PC-3 (cell line): Measurements from ENCODE around the gene IL1RN. TPM values are rescaled to one million over a fixed set of nuclear protein-coding genes. Genes with fewer than 3 reads are reported as not detected.

ENCODE experiments used
- ATAC-seq: fragments of 200-7000 bp; cut with Tn5 transposase; 2 replicates; pipeline ENCODE4 v1.9.1; 2020; ENCODE audit warnings: mild to moderate bottlenecking, moderate library complexity
- BruUV-seq: library from RNA; stranded (reverse); fragments of 400-500 nt; replicated peaks from 2 replicates; lab custom pipeline; 2021; lab: Mats Ljungman, UMichigan
- CTCF ChIA-PET: fragments of 300-600 bp; sonication (Branson Sonifier 250); formaldehyde crosslinking; loops from one replicate; lab custom pipeline; 2022; ENCODE audit warnings: antibody characterized with exemption; lab: Charles Lee
- POLR2A ChIA-PET: fragments of 300-600 bp; sonication (Branson Sonifier 250); formaldehyde crosslinking; loops from one replicate; lab custom pipeline; 2022; ENCODE audit warnings: antibody characterized with exemption; ENCODE audit not compliant: unreplicated experiment; lab: Charles Lee
- DNase-seq: peaks from one replicate; pipeline ENCODE4 v3.0.0-alpha.2; 2015
- H2AFZ ChIP-seq: fragments of 300-600 bp; sonication (generic); 2 replicates; pipeline ENCODE4 v1.6.0; 2016; ENCODE audit warnings: antibody characterized with exemption, low read length
- H3F3A ChIP-seq: fragments of 300-600 bp; sonication (generic); one replicate; pipeline ENCODE4 v1.6.0; 2017; ENCODE audit warnings: antibody characterized with exemption, low read length, control low read depth, mild to moderate bottlenecking; ENCODE audit not compliant: unreplicated experiment
- H3K27ac ChIP-seq: fragments of 300-600 bp; sonication (generic); 2 replicates; pipeline ENCODE4 v1.5.1; 2016; ENCODE audit warnings: mild to moderate bottlenecking, low read length
- H3K27me3 ChIP-seq: fragments of 300-600 bp; sonication (generic); 2 replicates; pipeline ENCODE4 v1.6.1; 2016; ENCODE audit warnings: low read length, mixed read lengths
- H3K36me3 ChIP-seq: fragments of 300-600 bp; sonication (generic); 2 replicates; pipeline ENCODE4 v1.6.1; 2016; ENCODE audit warnings: low read depth, mixed run types, low read length, mixed read lengths
- H3K4me1 ChIP-seq: fragments of 300-600 bp; sonication (generic); 2 replicates; pipeline ENCODE4 v1.5.1; 2016; ENCODE audit warnings: low read length; ENCODE audit not compliant: insufficient read depth
- H3K4me2 ChIP-seq: fragments of 300-600 bp; sonication (generic); 2 replicates; pipeline ENCODE4 v1.6.0; 2016; ENCODE audit warnings: low read length
- H3K4me3 ChIP-seq: fragments of 300-600 bp; sonication (generic); 2 replicates; pipeline ENCODE4 v1.5.1; 2016; ENCODE audit warnings: mild to moderate bottlenecking, low read length, mixed read lengths
- H3K79me2 ChIP-seq: fragments of 300-600 bp; sonication (generic); 2 replicates; pipeline ENCODE4 v1.6.1; 2017; ENCODE audit warnings: low read length, mixed read lengths
- H3K9ac ChIP-seq: fragments of 300-600 bp; sonication (generic); 2 replicates; pipeline ENCODE4 v1.6.0; 2016; ENCODE audit warnings: mild to moderate bottlenecking, low read length
- H3K9me2 ChIP-seq: fragments of 300-600 bp; sonication (generic); replicated peaks from 2 replicates; pipeline ENCODE4 v1.6.1; 2016; ENCODE audit warnings: mixed run types, low read length, mixed read lengths
- H3K9me3 ChIP-seq: fragments of 300-600 bp; sonication (generic); 2 replicates; pipeline ENCODE4 v1.6.1; 2016; ENCODE audit warnings: low read length, mixed read lengths
- H4K20me1 ChIP-seq: fragments of 300-600 bp; sonication (generic); 2 replicates; pipeline ENCODE4 v1.6.1; 2016; ENCODE audit warnings: low read length, mixed read lengths
- CTCF ChIP-seq: fragments of 300-600 bp; sonication (generic); conservative IDR thresholded peaks from 2 replicates; pipeline ENCODE4 v1.5.1; 2017; ENCODE audit warnings: antibody characterized with exemption, low read depth, mild to moderate bottlenecking, low read length
- EZH2 ChIP-seq: fragments of 300-600 bp; sonication (generic); IDR thresholded peaks from one replicate; pipeline ENCODE4 v1.6.1; 2017; ENCODE audit warnings: antibody characterized with exemption, mild to moderate bottlenecking, low read length; ENCODE audit not compliant: unreplicated experiment
- EZH2phosphoT487 ChIP-seq: fragments of 300-600 bp; sonication (generic); IDR thresholded peaks from 2 replicates; pipeline ENCODE4 v1.6.1; 2018; ENCODE audit warnings: mild to moderate bottlenecking, antibody characterized with exemption, low read length, borderline replicate concordance
- intact Hi-C: fragments of 100-400 bp; cut with micrococcal nuclease; formaldehyde crosslinking; loops from 2 replicates; pipeline ENCODE4 v1.9.0; 2023
- total RNA-seq: library from RNA; depleted of rRNA; stranded (reverse); fragments of >200 nt; gene quantifications from 2 replicates; pipeline ENCODE4 v1.2.3, GENCODE V29; 2014

Gene IL1RN
- total RNA-seq, 1 experiment from 2014 or later, result 1.3 TPM

DNA sequence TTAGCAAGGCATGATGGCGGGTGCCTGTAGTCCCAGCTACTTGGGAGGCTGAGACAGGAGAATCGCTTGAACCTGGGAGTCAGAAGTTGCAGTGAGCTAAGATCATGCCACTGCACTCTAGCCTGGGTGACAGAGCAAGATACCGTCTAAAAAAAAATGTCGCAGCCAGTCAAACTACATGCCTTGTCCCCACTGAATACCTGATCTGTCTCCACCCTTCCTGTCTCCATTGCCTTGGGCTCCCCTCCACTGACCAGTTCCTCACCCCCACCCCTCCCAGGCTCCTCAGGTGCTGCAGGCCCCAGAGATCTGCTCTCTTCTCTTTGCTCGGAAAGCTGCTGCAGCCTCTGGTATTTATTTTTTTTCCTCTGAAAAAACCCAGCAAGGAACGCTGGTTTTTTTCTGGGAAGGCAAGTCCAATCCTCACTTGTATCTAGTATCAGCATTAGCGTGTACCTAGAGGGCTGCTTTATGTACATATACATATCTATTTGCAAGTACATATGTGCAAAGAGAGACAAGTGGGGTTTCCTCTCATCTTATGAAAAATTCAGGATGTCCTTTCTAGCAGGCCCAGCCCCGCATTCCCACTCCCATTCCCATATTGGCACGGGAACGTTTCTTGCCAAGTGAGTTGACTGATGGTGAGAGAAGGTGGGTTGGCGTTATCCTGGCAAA lies 50.8 kb downstream of the IL1RN start:
- Histone ChIP-seq H3F3A (no peaks in the 10 kb centered on the region), H3K27me3 (no peaks in the 10 kb centered on the region), H4K20me1 (no peaks in the 10 kb centered on the region), H3K79me2 (no peaks in the 10 kb centered on the region), H3K4me2 (no peak overlapping the region), H3K4me1 (no peaks in the 10 kb centered on the region), H3K36me3 (no peaks in the 10 kb centered on the region), H3K9me3 (no peaks in the 10 kb centered on the region), H3K27ac (no peak overlapping the region), H2AFZ (no peak overlapping the region), H3K9me2 (no peaks in the 10 kb centered on the region), H3K4me3 (no peak overlapping the region), H3K9ac (no peak overlapping the region)
- ChIA-PET POLR2A (no interaction called here), CTCF (no interaction called here)
- DNase-seq (no peak), ATAC-seq (no peak)
- TF ChIP-seq EZH2, result no peak
- TF ChIP-seq CTCF, result no peak
- TF ChIP-seq EZH2phosphoT487, result no peak
- no TSS peak for BruUV-seq
- intact Hi-C loops, result no loop called here

- intact Hi-C loops, result no loop called here
- ATAC-seq, result no peak
- TF ChIP-seq CTCF, result no peak
- H3K9me2 ChIP-seq, result no peaks in the 10 kb centered on the region
- H3K9me3 ChIP-seq, result no peaks in the 10 kb centered on the region
- H3K4me3 ChIP-seq, result no peak overlapping the region
- H3K36me3 ChIP-seq, result no peaks in the 10 kb centered on the region
- no peak for DNase-seq
- H3K27me3 ChIP-seq, result no peaks in the 10 kb centered on the region
- H3K27ac ChIP-seq, result no peak overlapping the region
- ChIA-PET CTCF (no interaction called here), POLR2A (no interaction called here)
- no peaks in the 10 kb centered on the region for H4K20me1 ChIP-seq
- H3F3A ChIP-seq, result no peaks in the 10 kb centered on the region
- H3K4me2 ChIP-seq, result no peak overlapping the region
- no peaks in the 10 kb centered on the region for H3K79me2 ChIP-seq
- H3K4me1 ChIP-seq, result no peaks in the 10 kb centered on the region
- no peak overlapping the region for H3K9ac ChIP-seq
- BruUV-seq, result no TSS peak
- no peak overlapping the region for H2AFZ ChIP-seq
These were observed 51.5 kb downstream of the IL1RN start for GRCh38 chr2:113178891-113179290.

DNA sequence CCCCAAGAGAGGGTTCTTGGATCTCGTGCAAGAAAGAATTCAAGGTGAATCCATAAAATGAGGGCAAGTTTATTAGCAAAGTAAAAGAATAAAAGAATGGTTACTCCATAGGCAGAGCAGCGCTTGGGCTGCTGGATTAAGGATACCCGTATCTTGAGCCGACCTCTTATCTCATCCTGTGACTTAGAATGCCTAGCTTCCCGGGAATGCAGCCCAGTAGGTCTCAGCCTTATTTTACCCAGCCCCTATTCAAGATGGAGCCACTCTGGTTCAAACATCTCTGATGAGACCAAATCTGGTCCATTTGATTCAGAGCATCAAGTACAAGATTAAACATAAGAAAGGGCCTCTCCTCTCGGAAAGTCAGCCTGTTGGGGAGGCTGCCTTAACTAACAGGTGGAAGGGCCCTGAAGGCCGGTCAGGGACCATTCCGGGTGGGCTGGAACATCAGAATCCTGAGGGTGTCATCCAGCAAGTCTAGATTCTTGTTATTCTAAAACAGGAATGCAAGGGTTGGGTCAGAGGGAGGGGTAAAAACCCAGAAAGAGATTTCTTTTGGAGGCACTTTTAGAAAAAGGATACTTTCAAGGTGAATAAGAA lies 52.1 kb downstream of the IL1RN start:
- intact Hi-C loops, result no loop called here
- no peaks in the 10 kb centered on the region for H3K27me3 ChIP-seq
- H2AFZ ChIP-seq, result no peak overlapping the region
- no peaks in the 10 kb centered on the region for H3K9me3 ChIP-seq
- H3K4me3 ChIP-seq, result no peak overlapping the region
- no peak overlapping the region for H3K9ac ChIP-seq
- no TSS peak for BruUV-seq
- DNase-seq, result no peak
- no peaks in the 10 kb centered on the region for H3K36me3 ChIP-seq
- TF ChIP-seq CTCF, result no peak
- no peak for TF ChIP-seq EZH2phosphoT487
- no peak for TF ChIP-seq EZH2
- no peaks in the 10 kb centered on the region for H3K79me2 ChIP-seq
- no peak for ATAC-seq
- no peak overlapping the region for H3K27ac ChIP-seq
- CTCF ChIA-PET, result no interaction called here
- H3K4me2 ChIP-seq, result no peak overlapping the region
- no peaks in the 10 kb centered on the region for H3K9me2 ChIP-seq
- POLR2A ChIA-PET, result no interaction called here
- no peaks in the 10 kb centered on the region for H3F3A ChIP-seq
- no peaks in the 10 kb centered on the region for H4K20me1 ChIP-seq
- H3K4me1 ChIP-seq, result no peaks in the 10 kb centered on the region
